Lung microvascular endothelial cell (primary cell): Measurements from ENCODE around the gene CNPY4. TPM values are rescaled to one million over a fixed set of nuclear protein-coding genes. Genes with fewer than 3 reads are reported as not detected.

Experiments
- DNase-seq, 2 donors: peaks; one replicate each; pipeline versions ENCODE4 v3.0.0 to v3.0.0-alpha.2; 2010; ENCODE audit warnings: low read depth in 2 of 2
- total RNA-seq: library from RNA; depleted of rRNA; stranded (reverse); fragments of >200 nt; gene quantifications from 2 replicates; pipeline ENCODE4 v1.2.1, GENCODE V29; 2014

Gene CNPY4
- total RNA-seq, 1 donor from 2014 or later = 26.2 TPM

GRCh38 chr7:100091411-100092181, 27.8 kb upstream of the CNPY4 start:
- no peak for DNase-seq

GRCh38 chr7:100093054-100093453, 26.4 kb upstream of the CNPY4 start:
- DNase-seq = peak; percentile 48 to 57

- no peak for DNase-seq
These were observed 25.9 kb upstream of the CNPY4 start for GRCh38 chr7:100093498-100093897.

- DNase-seq = no peak
These were observed 25.4 kb upstream of the CNPY4 start for GRCh38 chr7:100093925-100094486.

GRCh38 chr7:100095289-100095688, 24.1 kb upstream of the CNPY4 start:
- DNase-seq = no peak

GRCh38 chr7:100095704-100096103, 23.7 kb upstream of the CNPY4 start:
- no peak for DNase-seq

- DNase-seq = no peak
These were observed 20.5 kb upstream of the CNPY4 start for GRCh38 chr7:100098913-100099312.

- DNase-seq = peak in 1 of 2 donors; percentile 46
These were observed 20.0 kb upstream of the CNPY4 start for GRCh38 chr7:100099452-100099851.

GRCh38 chr7:100100420-100101015, 18.9 kb upstream of the CNPY4 start:
- DNase-seq = peak; percentile 99

- peak; percentile 99 for DNase-seq
These were observed 18.2 kb upstream of the CNPY4 start, which contains the start of the genes AP4M1 and MCM7 for GRCh38 chr7:100101016-100101862. Gene AP4M1, plus strand, starts transcription at chr7:100101643. Its CDS starts 72 bp downstream, at chr7:100101715. Gene MCM7, minus strand, starts transcription at chr7:100101397. Its CDS starts 103 bp downstream, at chr7:100101294.

- DNase-seq = peak in 1 of 2 donors; percentile 96
These were observed 16.2 kb upstream of the CNPY4 start for GRCh38 chr7:100102950-100103840.

- no peak for DNase-seq
These were observed 13.9 kb upstream of the CNPY4 start for GRCh38 chr7:100105534-100105933.

GRCh38 chr7:100106633-100107032, 12.8 kb upstream of the CNPY4 start:
- no peak for DNase-seq

GRCh38 chr7:100107125-100107737, 12.2 kb upstream of the CNPY4 start:
- no peak for DNase-seq

GRCh38 chr7:100107890-100108289, 11.5 kb upstream of the CNPY4 start:
- no peak for DNase-seq

- DNase-seq = no peak
These were observed 9.8 kb upstream of the CNPY4 start for GRCh38 chr7:100109521-100110163.

- no peak for DNase-seq
These were observed 8.3 kb upstream of the CNPY4 start for GRCh38 chr7:100111156-100111555.

GRCh38 chr7:100111914-100112313, 7.5 kb upstream of the CNPY4 start:
- no peak for DNase-seq

- no peak for DNase-seq
These were observed 4.4 kb upstream of the CNPY4 start for GRCh38 chr7:100115026-100115425.
